ENCODE measurements around the gene KIZ. TPM values are rescaled to one million over a fixed set of nuclear protein-coding genes. Genes with fewer than 3 reads are reported as not detected.
A peak's percentile ranks its signal among the peaks of the same experiment; 100 is the strongest.

Gene KIZ
- total RNA-seq, 2 donors from 2014 or later, result 16.1 to 30.4 TPM

DNA sequence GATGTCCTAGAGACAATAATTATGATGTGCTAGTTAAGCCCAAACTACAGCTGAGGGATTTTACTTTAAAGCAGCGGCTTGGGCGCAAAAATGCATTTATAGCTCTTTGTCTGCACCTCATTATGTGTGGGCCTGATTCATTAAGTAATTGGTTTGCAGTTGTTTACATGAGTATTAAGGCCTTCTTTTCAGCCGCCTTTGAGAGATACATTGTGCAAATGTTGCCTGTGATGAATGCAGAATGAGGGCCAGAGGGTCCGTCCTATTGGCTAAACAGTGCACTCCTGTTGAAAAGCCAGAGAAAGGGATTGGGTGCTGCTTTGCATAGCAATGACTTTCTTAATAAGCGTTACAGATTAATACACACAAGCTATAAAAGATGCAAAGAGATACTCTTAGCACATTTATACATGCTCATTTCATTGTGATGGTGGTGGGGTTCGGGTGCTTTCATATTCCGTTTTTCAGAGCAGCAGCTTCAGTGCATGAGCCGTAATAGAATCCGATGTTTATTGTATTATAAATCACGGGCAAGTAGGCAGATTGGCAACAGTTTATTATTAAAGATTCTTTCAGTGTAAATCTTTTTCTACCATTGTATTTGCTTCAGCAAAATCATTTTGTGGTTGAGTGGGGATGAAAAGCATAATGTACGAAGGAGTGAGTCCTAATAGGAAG, 109.1 kb downstream of the KIZ start:
- peaks cover 15% of the 10 kb centered on the region for H3K36me3 ChIP-seq
- H3K4me3 ChIP-seq, result no peak overlapping the region
- H3K27ac ChIP-seq, result no peak overlapping the region
- no peak for DNase-seq (ENCODE audit: low spot score)
- TF ChIP-seq, protein P1, sequence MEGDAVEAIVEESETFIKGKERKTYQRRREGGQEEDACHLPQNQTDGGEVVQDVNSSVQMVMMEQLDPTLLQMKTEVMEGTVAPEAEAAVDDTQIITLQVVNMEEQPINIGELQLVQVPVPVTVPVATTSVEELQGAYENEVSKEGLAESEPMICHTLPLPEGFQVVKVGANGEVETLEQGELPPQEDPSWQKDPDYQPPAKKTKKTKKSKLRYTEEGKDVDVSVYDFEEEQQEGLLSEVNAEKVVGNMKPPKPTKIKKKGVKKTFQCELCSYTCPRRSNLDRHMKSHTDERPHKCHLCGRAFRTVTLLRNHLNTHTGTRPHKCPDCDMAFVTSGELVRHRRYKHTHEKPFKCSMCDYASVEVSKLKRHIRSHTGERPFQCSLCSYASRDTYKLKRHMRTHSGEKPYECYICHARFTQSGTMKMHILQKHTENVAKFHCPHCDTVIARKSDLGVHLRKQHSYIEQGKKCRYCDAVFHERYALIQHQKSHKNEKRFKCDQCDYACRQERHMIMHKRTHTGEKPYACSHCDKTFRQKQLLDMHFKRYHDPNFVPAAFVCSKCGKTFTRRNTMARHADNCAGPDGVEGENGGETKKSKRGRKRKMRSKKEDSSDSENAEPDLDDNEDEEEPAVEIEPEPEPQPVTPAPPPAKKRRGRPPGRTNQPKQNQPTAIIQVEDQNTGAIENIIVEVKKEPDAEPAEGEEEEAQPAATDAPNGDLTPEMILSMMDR (IDR thresholded peaks at IDR 0.05), result no peak
- H3K9me3 ChIP-seq, result no peaks in the 10 kb centered on the region
- H3K4me1 ChIP-seq, result peaks cover 0 to 8% of the 10 kb centered on the region in 2 donors
- H3K27me3 ChIP-seq, result no peaks in the 10 kb centered on the region

DNA sequence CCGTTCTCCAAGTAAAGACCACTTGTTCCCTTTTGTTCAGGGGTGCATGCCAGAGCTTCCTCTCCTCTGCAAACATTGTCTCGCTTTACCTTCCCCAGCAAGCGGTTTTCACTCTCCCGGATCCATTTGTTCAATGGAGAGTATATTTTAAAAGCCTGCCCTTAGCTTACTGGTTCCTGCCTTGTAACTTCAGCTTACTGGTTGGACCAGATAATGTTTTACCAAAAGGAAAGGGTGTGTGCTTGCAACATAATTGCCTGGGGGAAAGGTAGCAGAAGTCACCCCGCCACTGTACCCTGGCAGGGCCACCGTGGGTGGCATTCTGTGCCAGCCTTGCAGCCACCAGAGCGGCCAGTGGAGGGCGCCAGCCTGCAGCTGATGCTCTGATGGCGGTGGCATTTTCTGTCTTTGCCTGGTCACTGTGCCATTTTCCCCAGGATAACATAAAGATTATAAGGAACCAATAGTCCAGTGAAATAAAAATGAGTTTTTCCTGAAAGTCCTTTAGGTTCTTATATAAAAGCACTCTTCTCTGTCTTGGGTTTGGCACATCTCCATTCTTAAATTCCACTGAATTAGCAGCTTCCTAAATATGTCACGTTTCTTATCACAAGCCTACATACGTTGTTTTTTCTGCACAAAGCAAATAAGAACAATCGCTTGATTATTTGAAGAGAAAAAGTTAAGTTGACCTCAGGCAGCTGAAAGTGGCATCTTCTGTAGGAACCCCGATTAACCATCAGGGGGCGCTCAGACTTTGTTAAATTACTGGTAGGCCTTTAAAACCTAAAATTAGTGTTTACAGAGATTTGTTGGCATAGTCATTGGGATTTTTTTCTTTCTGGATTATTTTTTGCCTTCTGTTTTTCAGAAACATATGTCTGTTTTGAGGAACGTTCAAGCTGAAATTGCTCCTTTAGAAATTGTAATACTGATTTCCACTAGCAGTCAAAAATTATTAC, 109.9 kb downstream of the KIZ start:
- TF ChIP-seq, protein P1 (IDR thresholded peaks at IDR 0.05), result peak; percentile 63 to 74
- DNase-seq (ENCODE audit: low spot score), result peak; percentile 63
- Histone ChIP-seq H3K27ac (no peak overlapping the region), H3K4me1 (peaks cover 0 to 8% of the 10 kb centered on the region in 2 donors), H3K36me3 (peaks cover 7% of the 10 kb centered on the region), H3K9me3 (no peaks in the 10 kb centered on the region), H3K27me3 (no peaks in the 10 kb centered on the region), H3K4me3 (no peak overlapping the region)

DNA sequence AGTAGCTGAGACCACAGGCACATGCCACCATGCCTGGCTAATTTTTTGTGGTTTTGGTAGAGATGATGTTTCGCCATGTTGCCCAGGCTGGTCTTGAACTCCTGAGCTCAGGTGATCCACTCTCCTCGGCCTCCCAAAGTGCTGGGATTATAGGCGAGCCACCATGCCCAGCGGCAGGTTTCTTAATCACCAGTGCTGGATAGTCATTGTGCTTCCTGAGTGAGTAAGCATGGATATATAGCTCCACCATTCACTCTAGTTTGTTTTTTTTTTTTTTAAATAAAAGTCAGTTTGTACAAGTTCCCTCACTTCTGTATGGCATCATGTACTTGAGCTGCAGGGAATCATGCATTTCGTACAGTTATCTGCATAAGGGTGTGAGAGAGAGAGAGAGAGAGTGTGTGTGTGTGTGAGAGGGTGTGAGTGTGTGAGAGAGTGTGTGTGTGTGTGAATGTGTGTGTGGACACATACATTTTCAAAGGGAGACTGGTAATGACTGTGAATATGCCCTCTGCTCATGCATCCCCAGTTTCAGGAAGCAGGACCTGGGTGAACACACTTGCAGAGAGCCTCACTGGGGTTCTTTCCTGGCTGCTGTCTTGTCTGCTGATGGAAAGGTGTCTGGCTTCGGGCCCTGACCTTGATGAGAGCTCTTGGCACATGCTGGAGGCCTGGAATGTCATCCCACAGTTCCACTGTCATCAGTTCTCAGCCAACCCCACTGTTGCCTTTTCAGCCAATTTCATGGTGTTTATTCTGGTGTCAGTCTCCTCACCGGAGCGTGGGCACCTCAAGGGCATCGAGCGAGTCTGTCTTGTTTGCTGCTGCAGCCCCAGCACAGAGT, 112.3 kb downstream of the KIZ start:
- no peak for DNase-seq (ENCODE audit: low spot score)
- no peaks in the 10 kb centered on the region for H3K9me3 ChIP-seq
- TF ChIP-seq, protein P1 (IDR thresholded peaks at IDR 0.05), result no peak
- H3K4me1 ChIP-seq, result peaks cover 0 to 8% of the 10 kb centered on the region in 2 donors
- H3K36me3 ChIP-seq, result no peaks in the 10 kb centered on the region
- no peak overlapping the region for H3K4me3 ChIP-seq
- no peak overlapping the region for H3K27ac ChIP-seq
- no peaks in the 10 kb centered on the region for H3K27me3 ChIP-seq

DNA sequence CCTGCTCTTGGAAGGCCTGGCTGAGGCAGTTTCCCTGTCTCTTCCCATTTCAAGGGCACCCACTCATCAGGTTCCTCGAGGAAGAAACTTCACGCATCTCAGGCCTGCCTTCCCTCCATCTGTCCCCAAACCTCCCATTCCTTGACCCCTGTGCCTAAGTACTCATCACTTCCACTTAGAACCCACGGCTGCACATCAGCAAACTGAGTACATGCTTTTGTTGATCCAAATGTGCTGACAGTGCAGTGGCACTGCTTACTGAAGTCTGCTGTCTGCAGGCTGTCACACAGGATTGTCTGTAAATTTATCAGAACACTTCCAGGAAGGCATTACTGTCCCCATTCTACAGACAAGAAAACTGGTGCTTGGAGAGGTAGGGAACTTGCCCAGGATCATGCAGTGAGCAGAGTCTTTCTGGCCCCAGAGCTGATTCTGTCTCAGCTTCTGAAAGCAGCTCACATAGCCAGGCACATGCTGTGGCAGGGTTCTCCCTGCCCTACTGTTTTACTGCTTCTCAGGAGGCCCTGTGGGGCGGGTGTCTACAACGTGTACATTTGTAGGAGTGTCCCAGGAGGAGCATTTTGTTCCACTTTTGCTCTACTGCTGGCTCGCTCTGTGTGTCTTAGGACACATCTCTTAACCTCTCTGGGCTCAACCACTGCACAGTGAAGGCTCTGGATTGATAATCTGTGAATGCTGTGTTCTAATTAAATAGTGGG, 113.1 kb downstream of the KIZ start:
- TF ChIP-seq, protein P1 (IDR thresholded peaks at IDR 0.05), result no peak
- H3K27me3 ChIP-seq, result no peaks in the 10 kb centered on the region
- no peak for DNase-seq (ENCODE audit: low spot score)

DNA sequence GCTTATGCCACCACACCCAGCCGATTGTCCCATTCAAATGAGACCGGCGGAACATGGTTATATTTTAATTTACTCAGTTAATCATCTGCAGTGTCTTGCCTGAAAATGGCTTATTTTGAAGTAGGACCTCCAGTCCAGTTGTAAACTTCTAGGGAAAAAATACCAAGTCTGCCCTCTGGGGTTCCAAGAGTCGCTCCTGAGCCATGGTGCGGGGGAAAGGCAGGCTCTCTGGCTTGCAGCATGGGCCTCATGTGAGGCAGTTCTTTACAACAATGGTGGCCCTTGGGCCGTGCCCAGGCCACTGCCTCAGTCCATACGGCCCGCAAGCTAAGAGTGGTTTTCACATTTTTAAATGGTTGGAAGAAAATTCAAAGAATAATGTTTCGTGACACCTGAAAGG, 114.5 kb downstream of the KIZ start:
- H3K36me3 ChIP-seq, result no peaks in the 10 kb centered on the region
- no peak overlapping the region for H3K4me3 ChIP-seq
- no peak overlapping the region for H3K27ac ChIP-seq
- DNase-seq (ENCODE audit: low spot score), result no peak
- peaks cover 0 to 8% of the 10 kb centered on the region in 2 donors for H3K4me1 ChIP-seq
- H3K9me3 ChIP-seq, result no peaks in the 10 kb centered on the region
- TF ChIP-seq, protein P1 (IDR thresholded peaks at IDR 0.05), result no peak
- no peaks in the 10 kb centered on the region for H3K27me3 ChIP-seq

More for the DNA sequence above, 113.1 kb downstream of the KIZ start:
- Histone ChIP-seq H3K27ac (no peak overlapping the region), H3K36me3 (no peaks in the 10 kb centered on the region), H3K4me1 (peaks cover 0 to 8% of the 10 kb centered on the region in 2 donors), H3K9me3 (no peaks in the 10 kb centered on the region), H3K4me3 (no peak overlapping the region)

Data from right atrium auricular region (tissue), 2 donors.